Body of pancreas (tissue), 4 donors: ENCODE measurements around the gene CUL4A.

Experiments used
- POLR2A ChIP-seq, 3 donors: fragments of 450-650 bp; IDR thresholded peaks; one replicate each; pipeline ENCODE4 v1.6.1; 2016; ENCODE audit warnings: antibody characterized with exemption in 3 of 3, mild to moderate bottlenecking in 2 of 3
- TF ChIP-seq, protein P1 (sequence below), 7 experiments: fragments of 450-650 bp in 4 of 7; fragments of 200-600 bp in 3 of 7; sonication (generic) in 3 of 7; IDR thresholded peaks; one replicate each; pipeline ENCODE4 v1.5.1; 2016 to 2019; ENCODE audit warnings: antibody characterized with exemption in 7 of 7

DNA sequence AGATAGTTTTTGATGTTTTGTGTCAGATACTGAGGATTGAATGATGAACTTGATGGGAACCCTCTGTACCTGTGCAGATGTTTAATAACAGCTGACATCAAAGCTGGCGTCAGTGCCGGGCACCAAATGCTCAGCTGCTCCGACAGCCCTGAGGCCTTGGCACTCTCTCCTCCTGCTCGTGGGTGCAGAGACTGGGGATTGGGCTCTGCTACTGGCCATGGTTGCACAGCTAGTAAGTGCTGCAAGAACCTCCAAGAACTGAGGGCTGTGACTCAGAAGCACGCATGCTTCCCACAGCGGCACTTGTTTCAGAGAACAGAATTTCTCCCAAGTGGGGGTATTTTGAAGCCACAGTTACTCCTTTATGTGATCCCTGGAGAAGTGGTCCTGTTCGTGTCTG, 93.6 kb downstream of the CUL4A start:
- TF ChIP-seq POLR2A (IDR thresholded peaks at IDR 0.05), result no peak
- TF ChIP-seq, protein P1, sequence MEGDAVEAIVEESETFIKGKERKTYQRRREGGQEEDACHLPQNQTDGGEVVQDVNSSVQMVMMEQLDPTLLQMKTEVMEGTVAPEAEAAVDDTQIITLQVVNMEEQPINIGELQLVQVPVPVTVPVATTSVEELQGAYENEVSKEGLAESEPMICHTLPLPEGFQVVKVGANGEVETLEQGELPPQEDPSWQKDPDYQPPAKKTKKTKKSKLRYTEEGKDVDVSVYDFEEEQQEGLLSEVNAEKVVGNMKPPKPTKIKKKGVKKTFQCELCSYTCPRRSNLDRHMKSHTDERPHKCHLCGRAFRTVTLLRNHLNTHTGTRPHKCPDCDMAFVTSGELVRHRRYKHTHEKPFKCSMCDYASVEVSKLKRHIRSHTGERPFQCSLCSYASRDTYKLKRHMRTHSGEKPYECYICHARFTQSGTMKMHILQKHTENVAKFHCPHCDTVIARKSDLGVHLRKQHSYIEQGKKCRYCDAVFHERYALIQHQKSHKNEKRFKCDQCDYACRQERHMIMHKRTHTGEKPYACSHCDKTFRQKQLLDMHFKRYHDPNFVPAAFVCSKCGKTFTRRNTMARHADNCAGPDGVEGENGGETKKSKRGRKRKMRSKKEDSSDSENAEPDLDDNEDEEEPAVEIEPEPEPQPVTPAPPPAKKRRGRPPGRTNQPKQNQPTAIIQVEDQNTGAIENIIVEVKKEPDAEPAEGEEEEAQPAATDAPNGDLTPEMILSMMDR (IDR thresholded peaks at IDR 0.05), result no peak
